Suprapubic skin (tissue), 4 donors: ENCODE data around the gene PRDM13.

ENCODE experiments used
- EP300 ChIP-seq: sonication (generic); formaldehyde crosslinking; IDR thresholded peaks from one replicate; pipeline ENCODE4 v1.6.1; 2017; ENCODE audit warnings: antibody characterized with exemption
- POLR2A ChIP-seq, 2 donors: fragments of 450-650 bp; IDR thresholded peaks; one replicate each; pipeline ENCODE4 v1.6.1; 2017; ENCODE audit warnings: antibody characterized with exemption in 2 of 2, mild to moderate bottlenecking in 2 of 2, moderate library complexity in 2 of 2
- POLR2AphosphoS5 ChIP-seq, 3 donors: sonication (generic); formaldehyde crosslinking; IDR thresholded peaks; one replicate each; pipeline ENCODE4 v1.6.1; 2017; ENCODE audit warnings: antibody characterized with exemption in 3 of 3
- TF ChIP-seq, protein P1 (sequence below), 2 donors: fragments of 200-600 bp in 1 of 2; fragments of 450-650 bp in 1 of 2; sonication (generic) in 1 of 2; IDR thresholded peaks; one replicate each; pipeline ENCODE4 v1.5.1; 2016 to 2019; ENCODE audit warnings: antibody characterized with exemption in 2 of 2, mild to moderate bottlenecking in 1 of 2, moderate library complexity in 1 of 2

DNA sequence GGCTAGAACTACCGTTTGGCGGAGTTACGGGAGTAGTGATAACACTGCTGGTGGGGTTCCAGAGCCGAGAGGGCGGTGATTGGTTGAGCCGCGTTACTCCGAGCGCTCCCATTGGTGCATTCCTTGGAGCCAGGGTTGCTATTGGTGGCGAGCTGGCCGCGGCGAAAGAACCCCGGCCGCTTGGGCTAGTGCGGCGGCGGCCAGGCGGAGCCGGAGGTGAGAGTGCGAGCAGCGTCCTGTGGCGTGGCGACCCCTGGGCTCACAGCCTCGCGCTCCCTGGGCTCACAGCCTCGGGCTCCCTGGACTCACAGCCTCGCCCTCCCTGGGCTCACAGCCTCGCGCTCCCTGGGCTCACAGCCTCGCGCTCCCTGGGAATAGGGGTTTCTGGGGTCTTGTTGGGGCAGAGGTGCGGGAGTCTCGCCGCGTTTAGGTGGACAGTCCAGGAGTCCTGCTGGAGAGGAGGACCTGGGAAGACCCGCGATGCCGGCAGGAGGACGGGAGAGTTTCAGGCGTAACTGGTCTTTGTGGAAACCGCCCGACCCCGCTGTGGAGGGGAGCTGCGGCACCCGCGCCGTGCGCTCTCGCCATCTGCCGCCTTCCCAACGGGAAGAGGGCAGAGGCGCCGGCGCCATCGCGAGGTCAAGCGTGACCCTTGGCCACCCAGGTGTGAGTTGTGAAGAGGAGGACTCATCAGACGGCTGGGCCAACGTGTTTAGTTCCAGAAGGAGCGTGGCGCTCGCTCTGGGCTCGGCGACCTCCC is 12.2 kb downstream of the PRDM13 start:
- TF ChIP-seq, protein P1, sequence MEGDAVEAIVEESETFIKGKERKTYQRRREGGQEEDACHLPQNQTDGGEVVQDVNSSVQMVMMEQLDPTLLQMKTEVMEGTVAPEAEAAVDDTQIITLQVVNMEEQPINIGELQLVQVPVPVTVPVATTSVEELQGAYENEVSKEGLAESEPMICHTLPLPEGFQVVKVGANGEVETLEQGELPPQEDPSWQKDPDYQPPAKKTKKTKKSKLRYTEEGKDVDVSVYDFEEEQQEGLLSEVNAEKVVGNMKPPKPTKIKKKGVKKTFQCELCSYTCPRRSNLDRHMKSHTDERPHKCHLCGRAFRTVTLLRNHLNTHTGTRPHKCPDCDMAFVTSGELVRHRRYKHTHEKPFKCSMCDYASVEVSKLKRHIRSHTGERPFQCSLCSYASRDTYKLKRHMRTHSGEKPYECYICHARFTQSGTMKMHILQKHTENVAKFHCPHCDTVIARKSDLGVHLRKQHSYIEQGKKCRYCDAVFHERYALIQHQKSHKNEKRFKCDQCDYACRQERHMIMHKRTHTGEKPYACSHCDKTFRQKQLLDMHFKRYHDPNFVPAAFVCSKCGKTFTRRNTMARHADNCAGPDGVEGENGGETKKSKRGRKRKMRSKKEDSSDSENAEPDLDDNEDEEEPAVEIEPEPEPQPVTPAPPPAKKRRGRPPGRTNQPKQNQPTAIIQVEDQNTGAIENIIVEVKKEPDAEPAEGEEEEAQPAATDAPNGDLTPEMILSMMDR (IDR thresholded peaks at IDR 0.05) = no peak
- TF ChIP-seq POLR2AphosphoS5 (IDR thresholded peaks at IDR 0.05) = no peak
- TF ChIP-seq EP300 = no peak
- TF ChIP-seq POLR2A (IDR thresholded peaks at IDR 0.05) = no peak
